ENCODE results near the gene ZNF248. TPM values are rescaled to one million over a fixed set of nuclear protein-coding genes. Genes with fewer than 3 reads are reported as not detected.

Gene ZNF248
- total RNA-seq, 1 donor from 2014 or later: 9.5 TPM

GRCh38 chr10:37801557-37801956 is 55.9 kb downstream of the ZNF248 start:
- TF ChIP-seq CTCF (conservative IDR thresholded peaks at IDR 0.05): no peak
- H3K27me3 Mint-ChIP-seq: no peaks in the 10 kb centered on the region
- DNase-seq (ENCODE audit: extremely low spot score, unreplicated experiment): no peak
- H3K4me1 Mint-ChIP-seq (ENCODE audit: unreplicated experiment): no peaks in the 10 kb centered on the region
- H3K4me3 Mint-ChIP-seq: no peak overlapping the region
- H3K27ac Mint-ChIP-seq: no peak overlapping the region
- H3K36me3 Mint-ChIP-seq: no peaks in the 10 kb centered on the region
- H3K9me3 Mint-ChIP-seq: no peaks in the 10 kb centered on the region

- DNase-seq (ENCODE audit: extremely low spot score, unreplicated experiment): no peak
- Mint-ChIP-seq H3K4me1 (ENCODE audit: unreplicated experiment) (no peaks in the 10 kb centered on the region), H3K27ac (no peak overlapping the region), H3K9me3 (peaks cover 5% of the 10 kb centered on the region), H3K4me3 (no peak overlapping the region), H3K36me3 (no peaks in the 10 kb centered on the region), H3K27me3 (no peaks in the 10 kb centered on the region)
- no peak for TF ChIP-seq CTCF (conservative IDR thresholded peaks at IDR 0.05)
Measured at GRCh38 chr10:37794305-37794976, 63.0 kb downstream of the ZNF248 start.

GRCh38 chr10:37789590-37789989 is 67.8 kb downstream of the ZNF248 start:
- Mint-ChIP-seq H3K9me3 (no peaks in the 10 kb centered on the region), H3K4me3 (no peak overlapping the region), H3K27ac (no peak overlapping the region), H3K4me1 (ENCODE audit: unreplicated experiment) (no peaks in the 10 kb centered on the region), H3K36me3 (no peaks in the 10 kb centered on the region), H3K27me3 (no peaks in the 10 kb centered on the region)
- no peak for DNase-seq (ENCODE audit: extremely low spot score, unreplicated experiment)
- no peak for TF ChIP-seq CTCF (conservative IDR thresholded peaks at IDR 0.05)

- no peak for TF ChIP-seq CTCF (conservative IDR thresholded peaks at IDR 0.05)
- no peak for DNase-seq (ENCODE audit: extremely low spot score, unreplicated experiment)
- no peak overlapping the region for H3K27ac Mint-ChIP-seq
- H3K9me3 Mint-ChIP-seq: no peaks in the 10 kb centered on the region
- H3K36me3 Mint-ChIP-seq: no peaks in the 10 kb centered on the region
- H3K27me3 Mint-ChIP-seq: no peaks in the 10 kb centered on the region
- H3K4me3 Mint-ChIP-seq: no peak overlapping the region
- H3K4me1 Mint-ChIP-seq (ENCODE audit: unreplicated experiment): no peaks in the 10 kb centered on the region
Measured at GRCh38 chr10:37784678-37785077, 72.7 kb downstream of the ZNF248 start.

GRCh38 chr10:37780536-37780935 is 76.9 kb downstream of the ZNF248 start:
- no peak for DNase-seq (ENCODE audit: extremely low spot score, unreplicated experiment)
- Mint-ChIP-seq H3K9me3 (peaks cover 8% of the 10 kb centered on the region), H3K4me1 (ENCODE audit: unreplicated experiment) (no peaks in the 10 kb centered on the region), H3K4me3 (no peak overlapping the region), H3K27me3 (no peaks in the 10 kb centered on the region), H3K36me3 (no peaks in the 10 kb centered on the region), H3K27ac (no peak overlapping the region)
- no peak for TF ChIP-seq CTCF (conservative IDR thresholded peaks at IDR 0.05)

Data from type B pancreatic cell (in vitro differentiated cells).